Neural crest cell (in vitro differentiated cells): Measurements from ENCODE around the gene RIMS1. TPM values are rescaled to one million over a fixed set of nuclear protein-coding genes. Genes with fewer than 3 reads are reported as not detected.
A peak's percentile ranks its signal among the peaks of the same experiment; 100 is the strongest.
"Not testable (repeated sequence)": the region's sequence is repeated elsewhere in the genome, so short reads cannot be mapped to it uniquely, and the experiment has no call there.

Source experiments
- DNase-seq: peaks from one replicate; pipeline ENCODE4 v3.0.0; 2021; ENCODE audit warnings: low read depth, mixed read lengths, low spot score
- H3K27ac Mint-ChIP-seq: one replicate; pipeline ENCODE4 v1.8.0; 2021; ENCODE audit warnings: mild to moderate bottlenecking, mixed read lengths; ENCODE audit not compliant: unreplicated experiment
- H3K27me3 Mint-ChIP-seq: 2 replicates; pipeline ENCODE4 v1.8.0; 2021; ENCODE audit warnings: low read depth, mild to moderate bottlenecking, mixed read lengths
- H3K36me3 Mint-ChIP-seq: 2 replicates; pipeline ENCODE4 v1.8.0; 2021; ENCODE audit warnings: low read depth, mild to moderate bottlenecking, mixed read lengths
- H3K4me1 Mint-ChIP-seq: 2 replicates; pipeline ENCODE4 v1.8.0; 2021; ENCODE audit warnings: mixed read lengths
- H3K4me3 Mint-ChIP-seq: one replicate; pipeline ENCODE4 v1.8.0; 2021; ENCODE audit warnings: mild to moderate bottlenecking, mixed read lengths
- H3K9me3 Mint-ChIP-seq: 2 replicates; pipeline ENCODE4 v1.8.0; 2021; ENCODE audit warnings: mixed read lengths
- total RNA-seq: library from RNA; stranded (reverse); gene quantifications from 2 replicates; pipeline ENCODE4 v1.2.1, GENCODE V29; 2021
- TF ChIP-seq, protein P1 (sequence below): fragments of 200-600 bp; sonication (generic); conservative IDR thresholded peaks from 2 replicates; pipeline ENCODE4 v1.5.0; 2021; ENCODE audit warnings: antibody characterized with exemption, mild to moderate bottlenecking

Gene RIMS1
- total RNA-seq, 1 donor from 2014 or later = 4.5 TPM

DNA sequence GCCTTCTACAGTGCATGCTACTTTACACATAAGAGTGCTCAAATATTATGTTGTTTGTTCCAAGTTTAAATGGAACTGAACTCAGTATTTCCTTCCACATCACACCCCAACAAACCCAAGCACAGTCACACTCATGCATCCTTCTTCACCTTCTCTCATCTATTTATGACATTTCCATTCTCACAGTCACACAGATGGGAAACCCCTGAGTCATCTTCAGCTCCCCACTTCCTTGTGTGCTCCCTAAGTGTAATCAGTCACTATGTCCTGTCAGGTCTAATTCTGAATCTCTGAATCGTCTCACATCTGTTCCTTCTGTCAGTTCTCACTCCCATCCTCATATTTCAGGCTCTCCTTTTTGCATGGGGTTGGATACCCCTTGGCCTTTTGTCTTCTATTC lies 96.0 kb downstream of the RIMS1 start:
- no peak for DNase-seq
- Mint-ChIP-seq H3K36me3 (no peaks in the 10 kb centered on the region), H3K27ac (no peak overlapping the region), H3K4me3 (no peak overlapping the region), H3K9me3 (peaks cover 5% of the 10 kb centered on the region), H3K4me1 (no peaks in the 10 kb centered on the region), H3K27me3 (no peaks in the 10 kb centered on the region)
- TF ChIP-seq, protein P1, sequence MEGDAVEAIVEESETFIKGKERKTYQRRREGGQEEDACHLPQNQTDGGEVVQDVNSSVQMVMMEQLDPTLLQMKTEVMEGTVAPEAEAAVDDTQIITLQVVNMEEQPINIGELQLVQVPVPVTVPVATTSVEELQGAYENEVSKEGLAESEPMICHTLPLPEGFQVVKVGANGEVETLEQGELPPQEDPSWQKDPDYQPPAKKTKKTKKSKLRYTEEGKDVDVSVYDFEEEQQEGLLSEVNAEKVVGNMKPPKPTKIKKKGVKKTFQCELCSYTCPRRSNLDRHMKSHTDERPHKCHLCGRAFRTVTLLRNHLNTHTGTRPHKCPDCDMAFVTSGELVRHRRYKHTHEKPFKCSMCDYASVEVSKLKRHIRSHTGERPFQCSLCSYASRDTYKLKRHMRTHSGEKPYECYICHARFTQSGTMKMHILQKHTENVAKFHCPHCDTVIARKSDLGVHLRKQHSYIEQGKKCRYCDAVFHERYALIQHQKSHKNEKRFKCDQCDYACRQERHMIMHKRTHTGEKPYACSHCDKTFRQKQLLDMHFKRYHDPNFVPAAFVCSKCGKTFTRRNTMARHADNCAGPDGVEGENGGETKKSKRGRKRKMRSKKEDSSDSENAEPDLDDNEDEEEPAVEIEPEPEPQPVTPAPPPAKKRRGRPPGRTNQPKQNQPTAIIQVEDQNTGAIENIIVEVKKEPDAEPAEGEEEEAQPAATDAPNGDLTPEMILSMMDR = no peak

DNA sequence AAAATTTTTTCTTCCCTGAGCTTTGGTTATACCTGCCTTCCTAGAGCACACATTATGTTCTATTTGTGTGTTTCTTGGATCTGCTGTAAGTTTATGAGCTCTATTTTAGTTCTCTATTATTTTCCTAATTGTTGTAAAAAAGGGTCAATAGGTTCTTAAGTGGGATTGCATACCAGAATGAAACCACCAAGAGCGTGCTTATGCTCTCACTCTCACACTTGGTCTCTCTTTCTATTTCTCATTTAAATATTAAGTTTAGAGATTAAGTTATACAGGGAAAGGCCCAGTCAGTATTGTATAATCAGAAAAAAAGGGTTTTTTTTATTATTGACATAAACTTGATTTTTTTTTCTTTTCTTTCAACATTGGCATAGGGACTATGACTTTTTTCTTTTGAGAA lies 96.8 kb downstream of the RIMS1 start:
- Mint-ChIP-seq H3K4me3 (no peak overlapping the region), H3K4me1 (no peaks in the 10 kb centered on the region), H3K9me3 (peaks cover 3% of the 10 kb centered on the region), H3K27ac (peak overlapping the region; percentile 6), H3K27me3 (no peaks in the 10 kb centered on the region), H3K36me3 (no peaks in the 10 kb centered on the region)
- TF ChIP-seq, protein P1 = no peak
- no peak for DNase-seq

DNA sequence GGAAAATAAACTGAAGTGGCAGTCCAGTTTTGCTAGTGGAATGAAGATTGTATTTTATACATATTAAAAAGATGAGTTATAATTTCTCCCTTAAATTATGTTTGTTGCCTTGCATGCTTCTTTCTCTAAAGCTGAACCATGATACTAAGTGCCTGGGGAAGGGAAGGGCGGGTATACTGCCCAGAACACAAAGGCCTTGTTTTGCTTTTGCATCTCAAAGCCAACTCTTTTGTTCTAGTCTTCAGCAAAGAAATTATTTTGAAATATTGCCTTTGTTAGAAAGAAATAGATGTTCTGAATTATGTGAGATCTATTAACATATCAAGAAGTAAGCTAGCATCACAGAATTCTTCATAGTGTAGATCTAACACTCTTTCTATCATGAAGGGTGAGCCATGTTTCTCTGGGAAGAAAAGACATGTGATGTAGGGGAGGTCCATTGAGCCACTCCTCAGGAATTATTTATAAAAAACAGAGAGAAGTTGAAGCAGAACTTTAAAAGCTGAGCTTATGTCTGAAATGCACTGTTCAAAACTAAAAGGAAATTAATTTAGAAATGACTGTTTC lies 108.4 kb downstream of the RIMS1 start:
- Mint-ChIP-seq H3K9me3 (no peaks in the 10 kb centered on the region), H3K4me1 (no peaks in the 10 kb centered on the region), H3K27ac (no peak overlapping the region), H3K4me3 (no peak overlapping the region), H3K27me3 (no peaks in the 10 kb centered on the region), H3K36me3 (no peaks in the 10 kb centered on the region)
- no peak for DNase-seq
- TF ChIP-seq, protein P1 = no peak

DNA sequence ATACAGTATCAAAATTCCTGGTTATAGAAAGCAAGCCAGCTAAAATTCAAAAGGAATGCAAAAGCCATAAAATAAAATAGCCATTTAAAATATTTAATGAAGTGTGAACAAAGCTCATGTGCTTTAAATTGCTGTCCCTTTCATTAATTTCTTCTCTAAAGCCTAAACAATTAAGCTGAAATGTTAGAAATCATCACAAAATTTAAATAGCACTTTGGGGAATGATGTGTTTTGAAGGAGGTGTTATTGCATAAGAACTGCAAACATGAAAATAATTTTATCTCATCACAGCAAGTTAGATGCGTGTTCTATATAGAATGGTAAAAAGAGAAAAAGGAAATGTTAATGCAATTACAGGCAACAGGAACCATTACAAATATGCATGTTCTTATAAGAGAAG lies 111.0 kb downstream of the RIMS1 start:
- Mint-ChIP-seq H3K27ac (no peak overlapping the region), H3K4me3 (no peak overlapping the region), H3K36me3 (no peaks in the 10 kb centered on the region), H3K4me1 (no peaks in the 10 kb centered on the region), H3K27me3 (no peaks in the 10 kb centered on the region), H3K9me3 (no peaks in the 10 kb centered on the region)
- TF ChIP-seq, protein P1 = no peak
- DNase-seq = no peak

DNA sequence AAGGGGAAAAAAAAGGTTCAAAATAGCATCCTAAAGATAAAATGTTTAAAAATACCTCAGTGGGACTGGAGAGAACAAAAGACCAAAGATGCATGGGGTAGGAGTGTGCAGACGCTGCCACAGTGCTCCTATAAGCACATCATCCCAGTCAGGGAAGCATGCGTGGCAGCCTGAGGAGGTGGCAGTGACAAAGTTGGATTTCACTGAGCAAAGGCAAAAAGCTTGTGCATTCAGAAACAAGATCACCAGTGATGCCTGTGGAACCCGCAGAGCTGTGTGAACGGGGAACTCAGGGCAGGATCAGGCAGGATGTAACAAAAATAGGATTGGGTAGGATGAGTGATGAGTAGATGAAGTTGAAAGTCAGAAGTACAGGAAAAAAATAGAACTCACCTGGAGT lies 116.1 kb downstream of the RIMS1 start:
- no peak overlapping the region for H3K4me3 Mint-ChIP-seq
- no peaks in the 10 kb centered on the region for H3K27me3 Mint-ChIP-seq
- peaks cover 8% of the 10 kb centered on the region for H3K36me3 Mint-ChIP-seq
- no peaks in the 10 kb centered on the region for H3K4me1 Mint-ChIP-seq
- peaks cover 4% of the 10 kb centered on the region for H3K9me3 Mint-ChIP-seq
- H3K27ac Mint-ChIP-seq = no peak overlapping the region
- TF ChIP-seq, protein P1 = no peak
- DNase-seq = no peak

DNA sequence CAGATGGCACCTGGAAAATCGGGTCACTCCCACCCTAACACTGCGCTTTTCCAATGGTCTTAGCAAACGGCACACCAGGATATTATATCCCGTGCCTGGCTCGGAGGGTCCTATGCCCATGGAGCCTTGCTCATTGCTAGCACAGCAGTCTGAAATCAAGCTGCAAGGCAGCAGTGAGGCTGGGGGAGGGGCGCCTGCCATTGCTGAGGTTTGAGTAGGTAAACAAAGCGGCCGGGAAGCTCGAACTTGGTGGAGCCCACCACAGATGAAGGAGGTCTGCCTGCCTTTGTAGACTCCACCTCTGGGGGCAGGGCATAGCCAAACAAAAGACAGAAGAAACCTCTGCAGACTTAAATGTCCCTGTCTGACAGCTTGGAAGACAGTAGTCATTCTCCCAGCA lies 120.2 kb downstream of the RIMS1 start:
- H3K4me1 Mint-ChIP-seq, H3K27me3 Mint-ChIP-seq, H3K4me3 Mint-ChIP-seq, DNase-seq, H3K9me3 Mint-ChIP-seq, H3K27ac Mint-ChIP-seq, H3K36me3 Mint-ChIP-seq: not testable (repeated sequence)
